CMK (cell line): ENCODE data around the gene TMIGD3.

Source experiments
- DNase-seq: peaks from one replicate; pipeline ENCODE4 v3.0.0-alpha.2; 2010; ENCODE audit warnings: low read depth

Gene TMIGD3

DNA sequence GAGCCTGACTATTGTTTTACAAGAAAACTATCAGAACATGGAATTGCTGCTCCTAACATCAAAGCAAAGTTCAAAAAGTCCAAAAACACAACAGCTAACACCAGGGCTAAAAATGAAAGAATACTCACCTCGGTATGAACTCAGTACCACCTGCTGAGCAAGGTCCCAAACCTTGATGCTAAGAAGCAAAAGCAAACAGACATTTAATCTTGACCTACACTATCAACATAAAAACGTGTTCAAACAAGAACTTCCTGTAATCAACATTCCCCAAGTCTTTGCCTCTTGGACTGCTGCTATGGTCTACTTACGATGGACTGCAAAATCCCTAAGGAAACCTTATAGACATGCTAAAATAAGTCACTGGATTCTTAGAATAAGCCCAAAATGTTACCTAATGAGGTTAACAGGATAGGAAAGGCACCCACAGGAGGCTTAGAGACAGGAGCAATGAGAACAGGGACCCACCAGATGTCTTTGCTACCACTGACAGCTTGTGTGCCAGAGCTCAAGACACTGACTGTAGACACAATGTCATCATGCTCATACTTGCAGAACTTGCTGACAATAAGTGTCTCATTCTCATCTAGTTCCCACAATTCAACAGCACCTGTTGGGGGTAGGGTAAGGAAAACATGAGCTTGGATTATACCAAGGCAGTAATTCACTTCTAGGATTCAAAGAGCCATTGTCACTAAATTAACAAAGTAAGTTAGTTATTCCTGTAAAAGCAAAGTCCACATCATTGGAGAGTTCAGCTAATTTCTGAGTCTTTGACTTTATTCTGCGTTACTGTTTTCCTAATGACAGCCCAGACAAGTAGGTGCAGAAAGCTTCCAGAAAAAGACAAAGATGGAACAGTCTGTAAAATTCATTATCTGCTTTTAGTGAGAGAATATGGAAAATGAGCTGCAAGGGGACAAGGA is 56.2 kb downstream of the TMIGD3 start:
- no peak for DNase-seq

DNA sequence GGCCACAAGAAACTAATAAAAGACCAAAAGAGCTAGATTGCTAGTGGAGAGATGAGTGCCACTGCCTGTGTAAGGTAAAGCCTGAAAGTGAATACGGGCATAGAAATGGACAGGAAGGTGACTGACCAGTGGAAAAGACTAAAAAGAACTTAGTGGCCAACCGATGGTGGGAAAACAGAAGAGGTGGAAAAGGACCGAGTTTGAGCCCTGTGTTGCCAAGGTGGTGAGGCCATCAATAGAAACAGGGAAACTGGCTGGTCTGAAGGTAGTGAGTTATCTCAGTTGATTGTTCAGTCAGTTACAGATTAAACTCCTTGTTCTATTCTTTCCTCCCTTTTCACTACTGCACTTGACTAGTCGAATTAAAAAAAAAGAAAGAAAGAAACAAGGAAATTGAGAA is 56.9 kb downstream of the TMIGD3 start:
- DNase-seq: no peak

- DNase-seq: no peak
Measured at GRCh38 chr1:111444031-111444430, 59.4 kb downstream of the TMIGD3 start.

- no peak for DNase-seq
Measured at GRCh38 chr1:111442457-111442856, 61.0 kb downstream of the TMIGD3 start.

- no peak for DNase-seq
Measured at GRCh38 chr1:111441573-111442192, 61.8 kb downstream of the TMIGD3 start.

GRCh38 chr1:111439461-111440351 is 63.7 kb downstream of the TMIGD3 start:
- no peak for DNase-seq

DNA sequence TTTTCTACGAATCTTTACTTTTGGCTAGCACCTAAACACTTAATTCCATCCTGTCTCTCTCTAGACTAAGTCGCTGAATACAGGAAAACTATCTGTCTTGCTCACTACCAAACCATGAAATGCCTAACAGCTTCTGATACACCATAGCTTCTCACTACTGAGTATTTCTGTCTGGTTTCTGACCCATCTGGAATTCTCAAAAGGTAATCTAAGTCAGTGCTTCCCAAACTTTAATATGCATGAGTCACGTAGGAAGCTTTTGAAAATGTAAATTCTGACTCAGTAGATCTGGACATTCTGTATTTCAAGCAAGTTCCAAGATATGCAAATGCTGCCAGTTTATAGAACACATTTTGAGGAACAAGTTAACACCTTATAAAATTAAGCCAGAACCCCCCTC is 66.7 kb downstream of the TMIGD3 start:
- DNase-seq: no peak
